Frontal cortex (tissue), 4 donors: ENCODE data around the gene VKORC1. TPM values are rescaled to one million over a fixed set of nuclear protein-coding genes. Genes with fewer than 3 reads are reported as not detected.

Source experiments
- DNase-seq, 2 donors: peaks; one replicate each; pipeline ENCODE4 v3.0.0; 2012; ENCODE audit warnings: low spot score in 2 of 2
- FAIRE-seq: peaks from 2 replicates; lab custom pipeline; 2012; peaks lifted over from hg19 to GRCh38; lab: Jason Lieb, UNC
- total RNA-seq: library from RNA; depleted of rRNA; stranded (reverse); fragments of >200 nt; gene quantifications from one replicate; pipeline ENCODE4 v1.2.3, GENCODE V29; 2014
- donor health status: control.
- donor health status: control.
- donor health status: control.

VKORC1 gene
- total RNA-seq, 1 donor from 2014 or later: 35.9 TPM

- FAIRE-seq: no peak
- DNase-seq: peak; percentile 91 to 92
Measured at GRCh38 chr16:31073142-31073969, 21.2 kb downstream of the VKORC1 start.

- FAIRE-seq (no peak), DNase-seq (no peak)
Measured at GRCh38 chr16:31072540-31073141, 22.0 kb downstream of the VKORC1 start.

DNA sequence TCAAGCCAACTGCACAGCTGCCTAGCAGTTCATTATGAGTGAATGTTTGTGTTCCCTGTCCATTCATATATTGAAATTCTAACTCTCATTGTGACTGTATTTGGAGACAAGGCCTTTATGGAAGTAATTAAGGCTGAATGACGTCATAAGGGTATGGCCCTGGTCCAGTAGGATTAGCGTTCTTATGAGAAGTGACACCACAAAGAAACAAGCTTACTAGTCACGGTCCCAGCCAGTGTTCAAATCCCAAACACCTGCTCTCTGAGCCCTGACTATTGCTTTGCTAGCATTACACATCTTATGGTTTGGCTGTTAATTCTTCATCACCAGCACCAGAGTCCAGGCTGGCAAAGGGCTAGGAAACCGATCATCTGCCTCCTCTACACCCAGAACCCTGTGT, 22.7 kb downstream of the VKORC1 start:
- FAIRE-seq (no peak), DNase-seq (no peak)

GRCh38 chr16:31067342-31067741, 27.3 kb downstream of the VKORC1 start:
- no peak for FAIRE-seq
- DNase-seq: no peak

DNA sequence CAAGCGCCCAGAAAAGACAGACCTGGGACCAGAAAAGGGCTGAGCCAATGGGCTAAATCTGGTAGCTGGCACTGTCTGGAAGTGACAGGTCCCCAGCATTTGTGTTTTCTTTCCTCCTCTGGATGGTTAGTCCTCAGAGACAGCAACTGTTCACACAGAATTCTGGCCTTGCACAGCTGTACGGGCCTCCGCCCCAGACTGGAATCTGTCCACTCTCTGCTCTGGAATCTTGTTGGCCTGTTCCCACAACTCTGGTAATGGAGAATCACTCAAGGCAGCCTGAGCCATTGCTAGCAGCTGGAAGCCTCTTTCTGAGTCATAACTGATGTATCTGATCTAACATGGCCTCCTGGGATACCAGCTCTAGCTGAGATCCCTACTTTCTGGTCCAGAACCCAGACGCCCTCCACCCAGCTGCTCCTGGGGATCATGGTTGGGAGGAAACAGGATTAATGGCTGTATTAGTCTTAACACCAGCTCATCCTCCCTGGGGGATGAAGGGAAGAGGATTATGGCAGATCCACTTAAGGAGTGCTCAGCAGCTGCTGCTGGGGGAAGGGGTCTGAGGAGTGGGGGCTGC, 29.6 kb downstream of the VKORC1 start:
- no peak for FAIRE-seq
- DNase-seq: no peak

GRCh38 chr16:31063843-31064611, 30.6 kb downstream of the VKORC1 start:
- no peak for FAIRE-seq
- no peak for DNase-seq

- DNase-seq: no peak
- no peak for FAIRE-seq
Measured at GRCh38 chr16:31063495-31063842, 31.1 kb downstream of the VKORC1 start.

- no peak for FAIRE-seq
Measured at GRCh38 chr16:31061813-31062440, 32.7 kb downstream of the VKORC1 start.

DNA sequence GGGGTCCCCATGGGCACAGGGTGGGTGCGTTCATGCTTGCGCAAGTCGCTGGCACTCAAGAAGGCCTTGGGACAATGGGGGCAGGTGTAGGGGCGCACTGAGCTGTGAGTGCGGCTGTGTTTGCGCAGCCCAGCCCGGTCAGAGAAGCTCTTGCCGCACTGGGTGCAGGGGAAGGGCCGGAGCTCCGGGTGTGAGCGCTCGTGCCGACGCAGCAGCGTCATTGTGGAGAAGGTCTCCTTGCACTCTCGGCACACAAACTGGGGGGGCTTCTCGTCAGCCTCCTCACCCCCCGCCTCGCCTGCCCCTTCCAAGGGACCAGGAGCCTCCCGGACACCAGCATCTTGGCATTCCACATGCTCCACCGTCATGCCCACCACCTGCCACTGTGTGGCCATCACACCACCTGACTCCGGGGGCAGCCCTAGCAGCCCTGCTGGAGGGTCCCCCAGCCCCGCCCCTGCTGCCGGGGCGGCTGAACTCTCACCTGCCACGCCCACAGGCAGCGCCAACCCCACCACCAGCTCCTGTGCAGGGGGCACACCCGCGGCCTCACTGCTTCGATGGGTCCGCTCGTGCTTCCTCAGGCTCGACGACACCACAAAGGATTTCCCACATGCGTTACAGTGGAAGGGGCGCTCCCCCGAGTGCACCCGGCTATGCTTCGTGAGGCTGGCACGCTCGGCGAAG, 33.3 kb downstream of the VKORC1 start:
- DNase-seq: no peak
- no peak for FAIRE-seq

More at GRCh38 chr16:31061813-31062440, 32.7 kb downstream of the VKORC1 start:
- no peak for DNase-seq

DNA sequence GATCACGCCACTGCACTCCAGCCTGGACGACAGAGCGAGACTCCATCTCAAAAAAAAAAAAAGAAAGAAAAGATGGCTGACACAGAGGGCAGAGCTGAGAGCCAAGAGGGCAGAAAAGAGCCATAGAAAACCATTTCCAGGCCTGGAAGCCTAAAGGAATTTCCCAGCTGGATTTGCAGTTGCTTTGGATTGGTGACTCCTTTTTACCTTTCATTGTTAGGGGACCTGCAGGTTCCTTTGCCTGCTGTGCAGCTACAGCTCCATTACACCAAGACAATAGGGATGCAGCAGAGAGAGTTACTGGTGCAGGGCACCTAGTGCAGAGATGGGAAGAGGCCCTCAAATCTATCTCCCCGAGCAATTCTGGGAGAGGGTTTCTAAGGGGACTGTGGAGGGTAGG, 39.0 kb downstream of the VKORC1 start:
- DNase-seq (no peak), FAIRE-seq (no peak)

- FAIRE-seq (no peak), DNase-seq (no peak)
Measured at GRCh38 chr16:31052114-31052513, 42.5 kb downstream of the VKORC1 start.

DNA sequence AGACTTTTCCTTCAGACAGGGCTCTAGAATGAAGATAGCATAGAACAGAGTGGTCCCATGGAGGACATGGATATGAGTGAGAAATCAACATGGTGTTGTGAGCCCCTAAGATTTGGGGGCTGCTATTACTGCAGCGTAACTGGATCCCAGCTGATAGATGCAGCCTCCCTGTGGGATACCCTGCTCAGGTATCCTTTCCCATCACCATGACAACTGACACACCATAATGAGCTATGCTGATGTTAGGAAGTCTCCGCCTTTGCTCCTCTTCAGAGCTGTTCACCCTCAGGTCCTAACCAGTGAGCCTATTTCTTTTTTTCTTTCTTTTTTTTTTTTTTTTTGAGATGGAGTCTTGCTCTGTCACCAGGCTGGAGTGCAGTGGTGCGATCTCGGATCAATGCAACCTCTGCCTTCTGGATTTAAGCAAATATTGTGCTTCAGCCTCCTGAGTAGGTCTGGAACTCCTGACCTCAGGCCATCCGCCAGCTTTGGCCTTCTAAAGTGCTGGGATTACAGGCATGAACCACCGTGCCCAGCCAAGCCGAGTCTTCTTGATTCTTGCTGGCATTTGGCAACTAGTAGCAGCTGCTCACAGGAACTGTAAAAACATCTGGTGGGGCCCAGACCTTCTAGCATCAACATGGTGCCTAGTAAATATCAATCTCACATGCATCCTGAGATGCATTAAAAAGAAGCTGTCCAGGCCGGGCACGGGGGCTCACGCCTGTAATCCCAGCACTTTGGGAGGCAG, 44.1 kb downstream of the VKORC1 start:
- FAIRE-seq (no peak), DNase-seq (no peak)

- no peak for FAIRE-seq
- DNase-seq: no peak
Measured at GRCh38 chr16:31043898-31044481, 50.6 kb downstream of the VKORC1 start.

DNA sequence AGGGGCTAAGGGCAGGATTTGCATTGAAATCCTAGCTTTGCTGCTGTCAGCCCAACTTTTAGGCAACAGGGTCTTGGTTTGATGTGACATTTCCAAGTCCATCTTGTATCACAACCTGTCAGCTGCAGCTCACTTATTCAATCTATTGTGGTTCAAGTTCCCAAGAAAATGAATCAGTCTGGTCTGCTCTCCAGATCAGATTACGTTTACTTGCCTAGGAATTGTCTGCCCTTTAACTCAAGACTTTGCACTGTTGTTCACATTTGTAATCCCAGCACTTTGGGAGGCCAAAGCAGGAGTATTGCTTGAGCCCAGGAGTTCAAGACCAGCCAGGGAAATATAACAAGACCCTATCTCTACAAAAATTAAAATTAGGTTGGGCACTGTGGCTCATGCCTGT, 51.2 kb downstream of the VKORC1 start:
- no peak for DNase-seq
- FAIRE-seq: no peak

GRCh38 chr16:31042866-31043265, 51.7 kb downstream of the VKORC1 start:
- DNase-seq: no peak
- FAIRE-seq: no peak
